Measurements from ENCODE around the gene SNX13. TPM values are rescaled to one million over a fixed set of nuclear protein-coding genes. Genes with fewer than 3 reads are reported as not detected.

The SNX13 gene
- total RNA-seq, 4 donors from 2014 or later: 37.3 to 60.3 (median 48.8) TPM

DNA sequence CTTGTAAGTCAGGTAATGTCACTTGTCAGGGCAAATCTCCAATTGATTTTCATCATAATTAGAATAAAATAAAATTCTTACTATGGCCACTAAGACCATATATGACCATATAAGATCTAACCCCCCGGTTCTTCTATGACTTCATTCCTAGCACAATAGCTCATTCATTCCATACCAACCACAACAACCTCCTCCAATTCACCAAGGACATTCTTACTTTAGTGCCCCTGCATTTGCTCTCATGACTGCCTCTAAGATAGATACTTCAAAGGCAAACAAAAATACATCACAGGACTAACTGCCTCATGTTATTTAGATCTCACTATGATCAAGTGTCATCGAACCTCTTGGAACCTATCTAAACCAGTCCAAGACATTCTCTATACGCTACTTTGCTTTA, 90.8 kb downstream of the SNX13 start:
- H3K27ac ChIP-seq: no peak overlapping the region
- no peaks in the 10 kb centered on the region for H3K27me3 ChIP-seq
- no peaks in the 10 kb centered on the region for H3K9me3 ChIP-seq
- peaks cover 0 to 23% (median 0%) of the 10 kb centered on the region in 3 donors for H3K36me3 ChIP-seq
- H3K4me3 ChIP-seq: no peak overlapping the region
- TF ChIP-seq, protein P1, sequence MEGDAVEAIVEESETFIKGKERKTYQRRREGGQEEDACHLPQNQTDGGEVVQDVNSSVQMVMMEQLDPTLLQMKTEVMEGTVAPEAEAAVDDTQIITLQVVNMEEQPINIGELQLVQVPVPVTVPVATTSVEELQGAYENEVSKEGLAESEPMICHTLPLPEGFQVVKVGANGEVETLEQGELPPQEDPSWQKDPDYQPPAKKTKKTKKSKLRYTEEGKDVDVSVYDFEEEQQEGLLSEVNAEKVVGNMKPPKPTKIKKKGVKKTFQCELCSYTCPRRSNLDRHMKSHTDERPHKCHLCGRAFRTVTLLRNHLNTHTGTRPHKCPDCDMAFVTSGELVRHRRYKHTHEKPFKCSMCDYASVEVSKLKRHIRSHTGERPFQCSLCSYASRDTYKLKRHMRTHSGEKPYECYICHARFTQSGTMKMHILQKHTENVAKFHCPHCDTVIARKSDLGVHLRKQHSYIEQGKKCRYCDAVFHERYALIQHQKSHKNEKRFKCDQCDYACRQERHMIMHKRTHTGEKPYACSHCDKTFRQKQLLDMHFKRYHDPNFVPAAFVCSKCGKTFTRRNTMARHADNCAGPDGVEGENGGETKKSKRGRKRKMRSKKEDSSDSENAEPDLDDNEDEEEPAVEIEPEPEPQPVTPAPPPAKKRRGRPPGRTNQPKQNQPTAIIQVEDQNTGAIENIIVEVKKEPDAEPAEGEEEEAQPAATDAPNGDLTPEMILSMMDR (IDR thresholded peaks at IDR 0.05): no peak
- no peak for TF ChIP-seq POLR2A (IDR thresholded peaks at IDR 0.05)
- no peak for DNase-seq
- H3K4me1 ChIP-seq: no peaks in the 10 kb centered on the region

DNA sequence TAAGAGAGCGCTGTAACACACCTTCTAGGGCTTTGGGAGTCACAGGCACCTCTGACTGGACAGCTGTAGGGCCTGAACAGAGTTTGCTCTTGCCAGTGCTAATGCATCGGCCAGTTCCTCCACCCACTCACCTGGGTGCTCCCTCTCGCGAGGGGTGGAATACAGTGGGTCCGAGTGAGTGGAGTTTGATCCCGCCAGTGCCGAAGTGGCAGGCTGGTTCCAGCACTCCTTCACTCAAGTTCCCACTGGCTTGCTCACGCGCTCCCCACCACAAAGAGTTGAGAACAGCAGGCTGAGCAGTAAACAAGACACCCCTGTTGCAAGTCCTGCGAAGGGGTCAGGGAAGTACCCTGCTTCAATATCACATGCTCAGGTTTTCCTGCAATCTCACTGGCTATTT, 91.8 kb downstream of the SNX13 start:
- no peak for DNase-seq
- Histone ChIP-seq H3K36me3 (peaks cover 0 to 23% (median 0%) of the 10 kb centered on the region in 3 donors), H3K9me3 (no peaks in the 10 kb centered on the region), H3K4me1 (no peaks in the 10 kb centered on the region), H3K27me3 (no peaks in the 10 kb centered on the region), H3K27ac (no peak overlapping the region), H3K4me3 (no peak overlapping the region)
- TF ChIP-seq, protein P1 (IDR thresholded peaks at IDR 0.05): no peak
- no peak for TF ChIP-seq POLR2A (IDR thresholded peaks at IDR 0.05)

DNA sequence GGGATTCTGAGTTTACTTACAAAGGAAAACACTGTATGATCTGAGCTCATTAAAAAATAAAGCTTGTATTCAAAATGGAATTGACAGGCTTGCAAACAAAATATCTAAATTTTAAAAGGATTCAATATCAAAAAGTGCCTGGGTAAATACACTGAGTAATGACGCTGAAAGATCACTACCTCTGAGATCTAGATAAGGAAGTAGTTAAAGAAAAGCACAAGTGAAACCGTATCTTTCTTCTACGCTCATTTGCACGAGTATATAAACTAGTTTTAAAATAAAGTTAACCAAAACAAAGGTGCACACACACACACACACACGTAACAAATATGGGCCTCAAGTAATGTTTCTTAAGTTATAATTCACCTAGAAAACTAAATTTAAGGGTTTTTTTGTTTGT, 93.4 kb downstream of the SNX13 start:
- H3K36me3 ChIP-seq: peaks cover 0 to 23% (median 0%) of the 10 kb centered on the region in 3 donors
- no peaks in the 10 kb centered on the region for H3K9me3 ChIP-seq
- no peaks in the 10 kb centered on the region for H3K4me1 ChIP-seq
- TF ChIP-seq POLR2A (IDR thresholded peaks at IDR 0.05): no peak
- TF ChIP-seq, protein P1 (IDR thresholded peaks at IDR 0.05): no peak
- no peak overlapping the region for H3K27ac ChIP-seq
- DNase-seq: no peak
- no peaks in the 10 kb centered on the region for H3K27me3 ChIP-seq
- H3K4me3 ChIP-seq: no peak overlapping the region

DNA sequence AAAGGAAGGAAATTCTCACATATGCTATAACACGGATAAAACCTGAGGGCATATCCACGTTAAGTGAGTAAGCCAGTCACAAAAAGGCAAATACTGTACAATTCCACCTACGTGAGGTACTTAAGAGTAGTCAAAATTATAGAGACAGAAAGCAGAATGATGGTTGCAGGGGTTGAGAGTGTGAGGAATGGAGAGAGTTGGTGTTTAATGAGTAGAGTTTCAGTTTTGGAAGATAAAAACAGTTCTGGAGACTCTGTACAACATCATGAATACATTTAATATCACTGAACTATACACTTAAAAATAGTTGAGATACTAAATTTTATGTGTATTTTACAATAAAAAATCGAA, 95.1 kb downstream of the SNX13 start:
- Histone ChIP-seq H3K36me3 (peaks cover 0 to 18% (median 0%) of the 10 kb centered on the region in 3 donors), H3K9me3 (no peaks in the 10 kb centered on the region), H3K27me3 (no peaks in the 10 kb centered on the region), H3K4me1 (no peaks in the 10 kb centered on the region), H3K4me3 (no peak overlapping the region), H3K27ac (no peak overlapping the region)
- TF ChIP-seq, protein P1 (IDR thresholded peaks at IDR 0.05): no peak
- TF ChIP-seq POLR2A (IDR thresholded peaks at IDR 0.05): no peak
- DNase-seq: no peak

DNA sequence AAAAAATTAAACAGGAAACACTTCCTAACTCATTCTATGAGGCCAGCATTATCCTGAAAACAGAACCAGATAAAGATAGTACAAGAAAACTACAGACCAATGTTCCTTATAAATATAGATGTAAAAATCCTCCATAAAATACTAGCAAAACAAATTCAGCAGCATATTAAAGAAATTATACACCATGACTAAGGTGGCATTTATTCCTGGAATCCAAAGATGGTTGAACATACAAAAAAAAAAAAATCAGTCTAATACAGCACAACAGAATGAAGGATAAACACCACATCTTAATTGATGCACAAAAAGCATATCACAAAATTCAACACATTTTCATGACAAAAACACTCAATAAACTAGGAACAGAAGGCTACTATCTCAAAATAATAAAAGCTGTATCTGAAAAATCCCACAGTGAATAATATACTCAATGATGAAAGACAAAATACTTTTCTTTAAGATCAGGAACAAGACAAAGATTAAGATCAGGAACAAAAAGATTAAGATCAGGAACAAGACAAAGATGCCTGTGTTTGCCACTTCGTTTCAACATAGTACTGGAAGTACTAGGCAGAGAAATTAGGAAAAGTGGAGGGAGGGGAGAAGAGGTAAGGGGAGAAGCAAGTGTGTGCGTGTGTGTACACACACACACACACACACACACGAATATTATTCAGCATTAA, 95.6 kb downstream of the SNX13 start:
- no peaks in the 10 kb centered on the region for H3K9me3 ChIP-seq
- H3K36me3 ChIP-seq: peaks cover 0 to 16% (median 0%) of the 10 kb centered on the region in 3 donors
- no peak overlapping the region for H3K27ac ChIP-seq

More for the DNA sequence above, 95.6 kb downstream of the SNX13 start:
- H3K4me1 ChIP-seq: no peaks in the 10 kb centered on the region
- TF ChIP-seq, protein P1 (IDR thresholded peaks at IDR 0.05): no peak
- no peak for TF ChIP-seq POLR2A (IDR thresholded peaks at IDR 0.05)
- H3K27me3 ChIP-seq: no peaks in the 10 kb centered on the region
- no peak overlapping the region for H3K4me3 ChIP-seq
- no peak for DNase-seq
